HG02840 (cell line): ENCODE measurements around the gene SEC16A.
"Not testable (repeated sequence)": the region's sequence is repeated elsewhere in the genome, so short reads cannot be mapped to it uniquely, and the experiment has no call there.

Experiments used
- ATAC-seq: cut with Tn5 transposase; IDR thresholded peaks from one replicate; pipeline ENCODE4 v1.9.1; 2021; ENCODE audit warnings: mild to moderate bottlenecking, moderate library complexity, moderate number of reproducible peaks; ENCODE audit not compliant: unreplicated experiment, low FRiP score

The SEC16A gene

DNA sequence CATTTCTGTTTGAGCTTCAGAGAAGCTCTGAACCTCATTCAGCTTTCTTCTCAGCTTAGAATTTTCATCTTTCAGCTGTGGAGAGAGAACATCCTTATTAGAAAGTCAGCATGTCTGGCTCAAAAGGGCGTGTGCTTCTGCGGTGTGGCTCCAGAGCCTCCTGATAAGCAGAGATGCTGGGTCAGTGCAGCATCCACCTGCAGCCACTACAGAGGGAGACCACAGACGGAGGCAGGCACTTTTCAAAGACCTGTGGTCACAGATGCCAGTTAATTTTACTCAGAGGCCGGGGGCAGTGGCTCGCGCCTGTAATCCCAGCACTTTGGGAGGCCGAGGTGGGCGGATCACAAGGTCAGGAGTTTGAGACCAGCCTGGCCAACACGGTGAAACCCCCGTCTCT lies 76.9 kb downstream of the SEC16A start:
- ATAC-seq, result not testable (repeated sequence)

DNA sequence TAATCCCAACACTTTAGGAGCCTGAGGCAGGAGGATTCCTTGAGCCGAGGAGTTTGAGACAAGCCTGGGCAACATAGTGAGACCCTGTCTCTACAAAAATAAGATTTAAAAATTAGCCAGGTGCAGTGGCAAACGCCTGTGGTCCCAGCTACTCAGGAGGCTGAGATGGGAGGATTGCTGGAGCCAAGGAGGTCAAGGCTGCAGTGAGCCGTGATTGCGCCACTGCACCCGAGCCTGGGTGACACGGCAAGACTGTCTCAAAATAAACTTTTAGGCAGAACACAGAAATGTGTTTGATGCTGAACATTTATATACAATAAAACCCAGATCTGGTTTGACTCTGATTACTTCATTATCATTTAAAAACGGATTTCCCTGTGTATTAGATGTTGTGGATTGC lies 77.4 kb downstream of the SEC16A start:
- ATAC-seq, result no peak

- ATAC-seq, result no peak
Observed at GRCh38 chr9:136404801-136405136, 78.1 kb downstream of the SEC16A start.

GRCh38 chr9:136403915-136404800 lies 78.7 kb downstream of the SEC16A start:
- ATAC-seq, result no peak

GRCh38 chr9:136403538-136403914 lies 79.3 kb downstream of the SEC16A start:
- no peak for ATAC-seq

- ATAC-seq, result no peak
Observed at GRCh38 chr9:136402067-136402466, 80.8 kb downstream of the SEC16A start.

DNA sequence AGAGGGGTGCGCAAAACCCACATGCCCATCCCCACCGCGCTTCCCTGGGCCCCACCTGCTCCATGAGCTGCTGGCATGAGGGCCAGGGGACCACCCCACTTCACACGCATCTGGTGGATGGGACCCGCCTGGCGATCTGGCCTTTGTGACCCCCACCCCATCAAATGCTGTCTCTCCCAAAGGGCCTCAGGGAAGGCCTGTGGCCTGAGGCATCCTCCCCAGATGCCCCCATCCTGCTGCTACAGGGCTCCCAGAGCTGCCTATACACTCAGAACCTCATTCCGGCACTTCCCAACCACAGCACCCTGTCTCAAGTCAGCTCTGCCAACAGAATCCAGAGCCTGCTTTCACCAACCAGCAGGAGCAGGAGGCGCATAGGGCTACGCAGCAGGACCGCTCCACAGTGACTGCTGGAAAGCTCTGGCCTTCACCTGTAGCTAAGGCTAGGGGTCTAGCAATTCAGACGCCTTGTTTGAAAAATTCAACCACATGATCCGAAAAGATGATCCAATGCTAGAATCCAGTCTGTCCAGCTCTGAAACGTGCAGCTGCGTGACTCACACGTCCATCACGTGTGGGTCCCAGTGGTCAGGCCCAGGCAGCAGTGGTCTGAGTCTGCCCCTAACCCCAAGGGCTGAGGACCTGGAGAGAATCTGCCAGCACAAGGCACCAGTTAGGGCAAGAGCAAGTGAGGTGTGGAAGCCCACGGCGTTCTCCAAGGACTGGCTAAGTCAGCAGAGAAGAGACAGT lies 81.5 kb downstream of the SEC16A start:
- ATAC-seq, result no peak

- peak; percentile 64 for ATAC-seq
Observed at GRCh38 chr9:136400038-136400834, 82.6 kb downstream of the SEC16A start, which contains the start of gene SNAPC4. Gene SNAPC4 (minus strand): TSS chr9:136400170. CDS start chr9:136398428, 1,742 bp downstream.

- no peak for ATAC-seq
Observed at GRCh38 chr9:136399176-136400037, 83.4 kb downstream of the SEC16A start.

DNA sequence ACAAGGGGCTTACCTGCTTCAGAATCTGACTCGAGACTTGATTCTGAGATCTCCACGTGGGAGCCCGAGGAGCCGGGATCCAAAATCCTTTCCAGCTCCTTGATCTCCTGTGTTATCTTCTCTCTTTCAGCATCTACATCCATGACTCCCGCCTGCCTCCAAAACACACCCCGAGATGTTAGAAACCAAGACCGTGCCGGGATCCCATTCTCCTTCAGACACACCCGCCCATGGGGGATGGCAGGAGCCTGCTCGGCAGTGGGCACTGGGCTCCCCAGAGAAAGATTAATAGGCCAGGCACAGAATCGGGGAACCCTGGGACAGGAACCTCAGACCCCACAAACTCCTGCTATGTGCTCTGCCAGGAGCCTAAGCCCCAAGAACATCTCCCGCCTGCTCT lies 84.6 kb downstream of the SEC16A start:
- ATAC-seq, result no peak

GRCh38 chr9:136397643-136398042 lies 85.2 kb downstream of the SEC16A start:
- no peak for ATAC-seq

DNA sequence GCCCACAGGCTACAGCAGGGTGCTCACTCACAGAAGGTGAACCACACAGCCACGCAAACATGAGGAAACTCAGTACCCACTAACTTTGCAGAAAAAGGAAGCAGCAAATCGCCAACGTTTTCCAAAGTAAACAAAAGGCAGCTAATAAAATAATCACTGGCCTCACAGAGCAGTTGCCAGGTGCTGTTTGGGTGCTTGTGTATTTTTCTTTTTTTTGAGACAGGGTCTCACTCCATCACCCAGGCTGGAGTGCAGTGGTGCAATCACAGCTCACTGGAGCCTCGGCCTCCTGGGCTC lies 86.7 kb downstream of the SEC16A start:
- no peak for ATAC-seq

GRCh38 chr9:136395345-136396218 lies 87.3 kb downstream of the SEC16A start:
- no peak for ATAC-seq

GRCh38 chr9:136395020-136395340 lies 87.9 kb downstream of the SEC16A start:
- ATAC-seq, result no peak

- no peak for ATAC-seq
Observed at GRCh38 chr9:136394312-136395019, 88.4 kb downstream of the SEC16A start.

DNA sequence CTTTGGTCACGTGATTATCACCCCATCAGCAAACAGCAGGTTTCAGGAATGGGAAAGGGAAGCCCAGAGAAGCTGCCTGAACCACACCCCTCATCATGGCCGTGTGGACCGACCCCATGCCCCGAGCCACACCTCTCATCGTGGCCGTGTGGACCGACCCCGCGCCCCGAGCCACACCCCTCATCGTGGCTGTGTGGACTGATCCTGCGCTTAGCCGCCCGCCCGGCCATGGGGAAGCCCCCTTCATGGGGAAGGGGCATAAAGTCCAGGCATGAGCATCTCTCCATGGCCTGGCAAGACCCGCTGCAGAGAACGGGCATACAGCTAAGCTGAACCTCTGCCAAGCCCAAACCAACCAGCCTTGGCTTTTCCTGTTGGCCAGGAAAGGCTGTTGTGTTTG lies 89.3 kb downstream of the SEC16A start:
- no peak for ATAC-seq

DNA sequence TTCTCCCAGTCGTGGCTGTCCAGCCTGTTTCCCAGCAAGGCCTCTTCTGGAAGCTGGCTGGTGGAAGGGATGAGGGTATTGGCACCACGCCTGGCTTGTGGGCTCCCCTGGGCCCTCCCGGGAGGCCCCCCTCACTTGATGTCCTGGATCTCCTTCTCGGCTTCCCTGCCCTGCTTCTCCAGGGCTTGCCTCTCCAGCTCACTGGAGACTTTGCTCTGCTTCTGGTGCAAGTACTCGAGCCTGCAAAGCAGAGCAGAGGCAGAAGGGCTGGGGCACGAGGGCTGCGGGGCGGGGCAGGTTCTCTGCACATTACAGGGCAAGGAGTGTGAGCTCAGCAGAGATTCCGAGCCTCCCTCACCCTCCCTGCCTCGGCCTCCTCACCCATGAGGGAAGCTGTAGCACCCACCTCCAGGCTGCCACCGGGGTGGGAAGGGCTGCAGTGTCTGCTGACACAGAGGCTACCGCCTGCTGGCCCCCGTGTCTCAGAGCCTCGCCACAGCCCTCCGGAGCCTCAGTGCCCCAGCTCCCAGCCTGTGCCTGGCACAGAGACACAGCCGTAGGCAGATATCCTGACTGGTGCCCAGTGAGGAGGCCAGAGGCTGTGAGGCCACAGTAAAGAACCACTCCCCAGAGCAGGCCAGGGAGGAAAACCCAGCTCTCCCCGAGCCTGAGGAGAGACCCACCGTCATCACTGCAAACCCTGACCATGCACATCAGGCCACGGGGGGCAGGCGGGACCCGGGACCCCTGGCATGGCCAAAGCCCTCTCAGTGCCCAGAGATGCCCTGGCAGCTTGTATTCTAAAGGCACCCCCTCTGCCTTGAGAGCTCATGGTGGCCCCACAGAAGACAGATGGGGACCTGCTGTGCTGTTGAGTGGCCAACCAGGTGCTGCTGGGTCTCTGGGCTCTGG lies 90.0 kb downstream of the SEC16A start:
- ATAC-seq, result no peak
